ENCODE data around the gene CDT1.

- no peak for TF ChIP-seq MAX (IDR thresholded peaks at IDR 0.05; ENCODE audit: low read depth, low read length)
- TF ChIP-seq CTCF (IDR thresholded peaks at IDR 0.05; ENCODE audit: low read depth, low read length): no peak
- TF ChIP-seq MYC (IDR thresholded peaks at IDR 0.05; ENCODE audit: low read depth, low read length): no peak
- TF ChIP-seq POLR2A (IDR thresholded peaks at IDR 0.05; ENCODE audit: extremely low read depth, insufficient read length): no peak
Measured at GRCh38 chr16:88764080-88764479, 39.5 kb upstream of the CDT1 start.
